Lung (tissue), 12 donors: ENCODE measurements around the gene FKBP11. TPM values are rescaled to one million over a fixed set of nuclear protein-coding genes. Genes with fewer than 3 reads are reported as not detected.

Source experiments
- ATAC-seq: fragments of 200-7000 bp; cut with Tn5 transposase; one replicate; pipeline ENCODE4 v1.9.1; 2020; ENCODE audit warnings: moderate number of reproducible peaks; ENCODE audit not compliant: insufficient read depth, low FRiP score
- DNase-seq, 3 donors: peaks; one replicate each; pipeline ENCODE4 v3.0.0-alpha.2; 2013 to 2017
- H3K27ac ChIP-seq, 2 donors: one replicate each; pipeline ENCODE4 v1.5.1; 2013; ENCODE audit warnings: mild to moderate bottlenecking in 2 of 2, moderate library complexity in 2 of 2, control low read depth in 1 of 2, inconsistent platforms in 1 of 2, low read depth in 1 of 2, low read length in 1 of 2
- H3K27me3 ChIP-seq, 3 donors: one replicate each; pipeline ENCODE4 v1.5.1; 2013; ENCODE audit warnings: low read length in 2 of 3; ENCODE audit not compliant: control insufficient read depth in 3 of 3, insufficient read depth in 3 of 3
- H3K36me3 ChIP-seq, 4 donors: one replicate each; pipeline ENCODE4 v1.5.1; 2013; ENCODE audit warnings: low read length in 4 of 4, mild to moderate bottlenecking in 1 of 4, moderate library complexity in 1 of 4; ENCODE audit not compliant: control insufficient read depth in 4 of 4, insufficient read depth in 4 of 4
- H3K4me1 ChIP-seq, 5 donors: one replicate each; pipeline ENCODE4 v1.5.1; 2013; ENCODE audit warnings: low read length in 5 of 5, mild to moderate bottlenecking in 2 of 5, moderate library complexity in 1 of 5; ENCODE audit not compliant: control insufficient read depth in 5 of 5, insufficient read depth in 5 of 5
- H3K4me3 ChIP-seq: one replicate; pipeline ENCODE4 v1.5.1; 2013; ENCODE audit warnings: mild to moderate bottlenecking, control low read depth, moderate library complexity
- H3K9ac ChIP-seq, 2 donors: one replicate each; pipeline ENCODE4 v1.5.1; 2013; ENCODE audit warnings: low read length in 2 of 2, control low read depth in 1 of 2; ENCODE audit not compliant: insufficient read depth in 1 of 2
- H3K9me3 ChIP-seq, 4 donors: one replicate each; pipeline ENCODE4 v1.5.1; 2013; ENCODE audit warnings: low read length in 3 of 4, mild to moderate bottlenecking in 1 of 4, moderate library complexity in 1 of 4; ENCODE audit not compliant: control insufficient read depth in 4 of 4, insufficient read depth in 3 of 4
- CTCF ChIP-seq: IDR thresholded peaks from 2 replicates; pipeline ENCODE4 v1.5.1; 2012; ENCODE audit warnings: mild to moderate bottlenecking; ENCODE audit errors: control extremely low read depth, extremely low read depth
- WGBS, 2 donors: extraction: QIAGEN DNeasy Blood & Tissue Kit; methylation state at CpG; one replicate each; pipeline ENCODE4 v1.1.7; 2013; 5-methylcytosine and 5-hydroxymethylcytosine counted together
- polyA plus RNA-seq, 2 donors: library from polyadenylated mRNA; stranded (reverse); fragments of 200-250 nt; gene quantifications; one replicate each; pipeline ENCODE4 v1.2.1, GENCODE V29; 2013
- total RNA-seq, 2 donors: library from RNA; depleted of rRNA in 1 of 2; stranded (reverse); fragments of >200 nt in 1 of 2; gene quantifications; one replicate each; pipeline ENCODE4 v1.2.1, GENCODE V29; 2014 to 2021
- donor health status: control.
- donor health status: control.
- donor health status: Bipolar disorder and iron deficiency.
- donor health status: healthy.
- donor health status: DM: yes; HTN: yes; CAD: no.

Gene FKBP11
- total and polyA plus RNA-seq, 4 donors: 13.1 to 69.9 (median 63.1) TPM

- H3K9ac ChIP-seq: no peak overlapping the region
- no peaks in the 10 kb centered on the region for H3K27me3 ChIP-seq
- no peaks in the 10 kb centered on the region for H3K9me3 ChIP-seq
- WGBS, 2 donors: 83 to 90% methylated on average over 9 of the region's 9 CpGs
- peaks cover 0 to 39% (median 30%) of the 10 kb centered on the region in 4 donors for H3K36me3 ChIP-seq
- H3K4me3 ChIP-seq: no peak overlapping the region
- DNase-seq (no peak), ATAC-seq (no peak)
- TF ChIP-seq CTCF: no peak
- H3K27ac ChIP-seq: peak overlapping the region in 1 of 2 donors; percentile 2
- no peaks in the 10 kb centered on the region for H3K4me1 ChIP-seq
Observed at GRCh38 chr12:48933664-48934311, 8.5 kb upstream of the FKBP11 start.

GRCh38 chr12:48932878-48933277 is 7.6 kb upstream of the FKBP11 start:
- no peak for DNase-seq
- no peak overlapping the region for H3K27ac ChIP-seq
- ATAC-seq: no peak
- H3K36me3 ChIP-seq: peaks cover 0 to 32% (median 27%) of the 10 kb centered on the region in 4 donors
- no peaks in the 10 kb centered on the region for H3K27me3 ChIP-seq
- no peak overlapping the region for H3K4me3 ChIP-seq
- TF ChIP-seq CTCF: no peak
- H3K9me3 ChIP-seq: no peaks in the 10 kb centered on the region
- H3K9ac ChIP-seq: no peak overlapping the region
- H3K4me1 ChIP-seq: no peaks in the 10 kb centered on the region
- 63 to 79% methylated on average over 2 of the region's 2 CpGs for WGBS, 2 donors

- Histone ChIP-seq H3K9me3 (no peaks in the 10 kb centered on the region), H3K9ac (no peak overlapping the region), H3K27me3 (no peaks in the 10 kb centered on the region), H3K4me1 (peaks cover 0 to 2% (median 0%) of the 10 kb centered on the region in 5 donors), H3K27ac (no peak overlapping the region), H3K4me3 (no peak overlapping the region), H3K36me3 (peaks cover 0 to 22% (median 19%) of the 10 kb centered on the region in 4 donors)
- WGBS, 2 donors: 88 to 94% methylated on average over 4 of the region's 4 CpGs
- no peak for TF ChIP-seq CTCF
- DNase-seq: no peak
- ATAC-seq: no peak
Observed at GRCh38 chr12:48930475-48930874, 5.2 kb upstream of the FKBP11 start.

- Histone ChIP-seq H3K27me3 (no peaks in the 10 kb centered on the region), H3K9ac (no peak overlapping the region), H3K4me1 (peaks cover 0 to 2% (median 0%) of the 10 kb centered on the region in 5 donors), H3K27ac (no peak overlapping the region), H3K36me3 (peaks cover 0 to 19% (median 18%) of the 10 kb centered on the region in 4 donors), H3K4me3 (no peak overlapping the region), H3K9me3 (no peaks in the 10 kb centered on the region)
- DNase-seq (no peak), ATAC-seq (no peak)
- no peak for TF ChIP-seq CTCF
- WGBS, 2 donors: 92 to 97% methylated on average over 1 of the region's 1 CpG
Observed at GRCh38 chr12:48929551-48929950, 4.3 kb upstream of the FKBP11 start.
